ENCODE data around the gene LCP1. TPM values are rescaled to one million over a fixed set of nuclear protein-coding genes. Genes with fewer than 3 reads are reported as not detected.

LCP1 gene
- total and polyA plus RNA-seq, 2 donors, result 181 to 596 TPM

GRCh38 chr13:46076827-46077226 is 105.2 kb downstream of the LCP1 start:
- no peak overlapping the region for H3K27ac ChIP-seq (ENCODE audit: low read depth in 1 of 2, low read length in 1 of 2)
- no peaks in the 10 kb centered on the region for H3K9me3 ChIP-seq (ENCODE audit: control insufficient read depth in 2 of 2, insufficient read depth in 1 of 2, low read length in 1 of 2)
- H3K4me3 ChIP-seq (ENCODE audit: low read length in 2 of 2), result no peak overlapping the region
- 66% methylated on average over 3 of the region's 3 CpGs for WGBS
- peaks cover 0 to 3% of the 10 kb centered on the region in 2 donors for H3K4me1 ChIP-seq (ENCODE audit: control insufficient read depth in 2 of 2, insufficient read depth in 2 of 2, low read length in 2 of 2)
- no peaks in the 10 kb centered on the region for H3K36me3 ChIP-seq (ENCODE audit: control insufficient read depth in 2 of 2, insufficient read depth in 2 of 2, low read length in 1 of 2)
- H3K27me3 ChIP-seq (ENCODE audit: control insufficient read depth in 2 of 2, insufficient read depth in 1 of 2, low read length in 1 of 2), result no peaks in the 10 kb centered on the region
- no peak for DNase-seq (ENCODE audit: low read depth in 6 of 9, low spot score in 9 of 9)

Other genes with a start within 250 kb of the LCP1 start
- 20.1 TPM for gene ZC3H13, start 129.4 kb downstream of the LCP1 start, total RNA-seq
- 19.8 TPM for gene ZC3H13, start 129.4 kb downstream of the LCP1 start, polyA plus RNA-seq
- gene CPB2, start 77.1 kb downstream of the LCP1 start, total RNA-seq, result 0.05 TPM
- 0.16 TPM for gene CPB2, start 77.1 kb downstream of the LCP1 start, polyA plus RNA-seq
- 1.2 TPM for gene LRRC63, start 29.8 kb upstream of the LCP1 start, total RNA-seq
- gene LRRC63, start 29.8 kb upstream of the LCP1 start, polyA plus RNA-seq, result 0.46 TPM
- 17.1 TPM for gene RUBCNL, start 205.1 kb upstream of the LCP1 start, total RNA-seq
- gene RUBCNL, start 205.1 kb upstream of the LCP1 start, polyA plus RNA-seq, result 48.4 TPM

Measured in thymus (tissue), 11 donors.